Astrocyte (in vitro differentiated cells and primary cell): ENCODE results near the gene ZFYVE28.

ENCODE experiments used
- CTCF ChIP-seq: IDR thresholded peaks from 2 replicates; pipeline ENCODE4 v1.5.1; 2011; ENCODE audit warnings: low read depth, mild to moderate bottlenecking, inconsistent platforms, low read length, moderate library complexity; ENCODE audit not compliant: insufficient read depth
- EZH2 ChIP-seq: IDR thresholded peaks from 2 replicates; pipeline ENCODE4 v1.6.1; 2012; ENCODE audit warnings: mild to moderate bottlenecking, low read length, inconsistent platforms; ENCODE audit not compliant: insufficient read depth

- TF ChIP-seq CTCF (no peak), EZH2 (no peak)
These were observed 154.5 kb downstream of the ZFYVE28 start for GRCh38 chr4:2263926-2264321.
